Activated gamma-delta T cell (primary cell): Measurements from ENCODE around the gene SMC3.

Experiments
- DNase-seq: peaks from one replicate; lab custom pipeline; 2025; lab: John Stamatoyannopoulos, UW

SMC3 gene

GRCh38 chr10:110544958-110545537 is 22.4 kb upstream of the SMC3 start:
- DNase-seq, result no peak

GRCh38 chr10:110546077-110546476 is 21.4 kb upstream of the SMC3 start:
- no peak for DNase-seq

- DNase-seq, result no peak
These were observed 20.9 kb upstream of the SMC3 start for GRCh38 chr10:110546499-110547110.

GRCh38 chr10:110547139-110547761 is 20.2 kb upstream of the SMC3 start:
- DNase-seq, result no peak

GRCh38 chr10:110548002-110548401 is 19.5 kb upstream of the SMC3 start:
- no peak for DNase-seq

- no peak for DNase-seq
These were observed 18.3 kb upstream of the SMC3 start for GRCh38 chr10:110549211-110549610.

- no peak for DNase-seq
These were observed 13.6 kb upstream of the SMC3 start for GRCh38 chr10:110553905-110554304.

- DNase-seq, result no peak
These were observed 11.2 kb upstream of the SMC3 start for GRCh38 chr10:110556296-110556695.

- no peak for DNase-seq
These were observed 10.4 kb upstream of the SMC3 start for GRCh38 chr10:110556969-110557601.

- no peak for DNase-seq
These were observed 9.5 kb upstream of the SMC3 start for GRCh38 chr10:110558041-110558440.

GRCh38 chr10:110560012-110560411 is 7.5 kb upstream of the SMC3 start:
- no peak for DNase-seq

GRCh38 chr10:110561292-110561691 is 6.2 kb upstream of the SMC3 start:
- no peak for DNase-seq

- DNase-seq, result no peak
These were observed 5.1 kb upstream of the SMC3 start for GRCh38 chr10:110562348-110562747.

GRCh38 chr10:110563132-110563531 is 4.4 kb upstream of the SMC3 start:
- DNase-seq, result no peak

GRCh38 chr10:110566472-110567200 is 859 bp upstream of the SMC3 start:
- DNase-seq, result no peak

GRCh38 chr10:110568055-110568735 is 700 bp downstream of the SMC3 start:
- peak; percentile 62 for DNase-seq

GRCh38 chr10:110569122-110569521 is 1.6 kb downstream of the SMC3 start:
- no peak for DNase-seq

GRCh38 chr10:110569736-110570135 is 2.2 kb downstream of the SMC3 start:
- no peak for DNase-seq

- no peak for DNase-seq
These were observed 3.7 kb downstream of the SMC3 start for GRCh38 chr10:110571093-110571743.

- no peak for DNase-seq
These were observed 5.4 kb downstream of the SMC3 start for GRCh38 chr10:110572862-110573261.

- no peak for DNase-seq
These were observed 6.9 kb downstream of the SMC3 start for GRCh38 chr10:110574420-110574819.
